ENCODE measurements around the gene ETFRF1.
A peak's percentile ranks its signal among the peaks of the same experiment; 100 is the strongest.

ETFRF1 gene, protein sequence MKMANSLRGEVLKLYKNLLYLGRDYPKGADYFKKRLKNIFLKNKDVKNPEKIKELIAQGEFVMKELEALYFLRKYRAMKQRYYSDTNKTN

DNA sequence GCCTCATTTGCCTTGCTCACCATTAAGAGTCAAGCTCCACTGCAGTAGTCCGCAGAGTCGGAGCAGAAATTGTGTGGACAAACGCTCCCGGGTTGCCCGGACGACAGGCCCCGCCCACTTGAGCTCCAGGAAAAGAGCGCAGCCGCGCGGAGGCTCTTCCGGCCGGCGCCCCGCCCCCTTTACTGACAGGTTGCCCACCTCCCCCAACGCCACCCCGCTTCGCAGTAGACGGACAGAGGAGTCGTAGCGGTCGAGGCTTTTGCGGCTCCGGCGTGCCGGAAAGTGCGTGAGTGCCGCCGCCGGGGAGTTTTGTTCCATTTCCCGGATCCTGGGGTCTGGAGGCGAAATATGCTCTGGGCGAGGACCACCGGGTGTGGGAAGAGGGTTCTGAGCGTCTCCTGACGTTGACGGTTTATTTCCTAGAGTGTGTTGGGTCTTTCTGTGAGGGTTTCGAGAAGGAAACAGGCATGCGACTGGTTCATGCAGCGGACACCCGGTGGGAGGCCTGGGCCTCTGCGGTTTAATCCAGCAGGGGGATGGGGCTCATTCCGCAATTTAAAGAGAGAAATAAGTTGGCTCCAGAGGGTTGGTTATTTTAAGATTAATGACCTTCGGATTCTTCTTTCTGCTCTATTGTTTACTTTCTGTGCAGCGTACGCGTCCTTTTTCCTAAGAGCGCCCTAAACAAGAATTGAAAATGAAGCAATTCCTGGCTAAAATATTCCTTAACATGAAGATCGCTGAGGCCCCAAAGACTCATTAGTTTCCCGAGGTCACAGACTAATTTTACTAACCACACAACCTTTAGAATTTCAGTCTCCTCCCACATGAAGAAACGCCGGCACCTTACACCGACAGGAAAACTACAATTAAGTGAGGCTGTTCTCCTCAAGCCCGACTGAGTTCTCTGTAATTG is at the start of gene ETFRF1, which contains the start of gene DNAI7:
TSS of gene ETFRF1 (plus strand) at position 182 of the 916 bp plus-strand sequence. CDS start 8,720 bp downstream, outside the sequence.
TSS of gene DNAI7 (minus strand) at position 105 of the 916 bp plus-strand sequence. CDS start at position 23, 82 bp downstream.
- H3K27ac ChIP-seq = peak within 1 kb of the TSS; percentile 85

DNA sequence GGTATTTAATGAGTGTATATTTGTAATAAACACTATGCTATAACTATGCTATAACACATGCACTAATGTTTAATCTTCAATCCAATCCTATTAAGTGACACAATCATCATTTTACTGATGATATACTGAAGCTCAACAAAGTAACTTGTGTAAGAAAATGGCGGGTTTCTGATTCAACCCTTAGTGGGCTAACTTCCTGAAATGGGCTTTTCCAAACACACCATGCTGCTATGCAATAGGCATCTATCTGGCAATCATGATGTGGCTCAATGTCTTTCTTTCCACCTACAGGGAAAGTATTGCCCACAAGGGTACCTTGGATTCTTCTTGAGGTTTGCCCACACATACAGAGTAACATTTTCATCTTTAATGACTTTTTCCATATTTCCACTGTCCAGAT is 48.4 kb upstream of the ETFRF1 start:
- Histone ChIP-seq H3K4me1 (peaks cover 4% of the 10 kb centered on the region), H3K9ac (no peak overlapping the region), H4K20me1 (no peaks in the 10 kb centered on the region), H3K27ac (no peak overlapping the region), H3K27me3 (no peaks in the 10 kb centered on the region), H3K4me3 (no peak overlapping the region), H3K36me3 (no peaks in the 10 kb centered on the region), H3K9me3 (no peaks in the 10 kb centered on the region), H3K4me2 (no peak overlapping the region)
- no peak for TF ChIP-seq Cebpa-rat (IDR thresholded peaks at IDR 0.05)

More for the DNA sequence above, at the start of gene ETFRF1, which contains the start of gene DNAI7:
- H3K4me2 ChIP-seq = peak within 1 kb of the TSS; percentile 91
- peak within 1 kb of the TSS; percentile 82 for H3K9ac ChIP-seq
- TF ChIP-seq Cebpa-rat (IDR thresholded peaks at IDR 0.05) = no peak
- H3K4me3 ChIP-seq = peak within 1 kb of the TSS; percentile 82
- H4K20me1 ChIP-seq = no peaks in the 10 kb centered on the region
- peaks cover 7% of the 10 kb centered on the region for H3K36me3 ChIP-seq
- peaks cover 30% of the 10 kb centered on the region for H3K4me1 ChIP-seq
- no peaks in the 10 kb centered on the region for H3K27me3 ChIP-seq
- H3K9me3 ChIP-seq = no peaks in the 10 kb centered on the region

DNA sequence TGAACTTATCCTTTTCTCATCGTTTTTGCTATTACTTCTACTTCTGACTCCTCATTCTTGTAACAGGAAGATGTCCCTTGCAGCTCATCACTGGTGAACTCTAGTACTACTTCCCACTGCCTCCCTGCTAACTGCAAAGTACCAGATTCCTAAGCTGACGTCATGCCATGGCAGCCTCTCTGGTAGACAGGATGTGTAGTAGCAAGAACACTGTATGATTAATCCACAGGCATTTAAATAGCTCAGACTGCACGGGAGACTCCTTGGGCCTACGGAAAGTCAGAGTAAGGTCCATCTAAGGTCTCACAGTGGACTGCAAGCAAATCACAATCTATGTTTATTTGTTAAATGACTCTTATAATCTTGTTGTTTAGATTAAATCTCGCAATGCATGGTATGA is 43.6 kb upstream of the ETFRF1 start:
- Histone ChIP-seq H3K27ac (no peak overlapping the region), H3K4me3 (no peak overlapping the region), H3K4me2 (peak overlapping the region; percentile 56; the same call in 1 of the 2 replicates), H3K36me3 (no peaks in the 10 kb centered on the region), H3K9me3 (no peaks in the 10 kb centered on the region), H3K9ac (no peak overlapping the region), H4K20me1 (no peaks in the 10 kb centered on the region), H3K27me3 (no peaks in the 10 kb centered on the region), H3K4me1 (peaks cover 15% of the 10 kb centered on the region)
- TF ChIP-seq Cebpa-rat (IDR thresholded peaks at IDR 0.05) = no peak

DNA sequence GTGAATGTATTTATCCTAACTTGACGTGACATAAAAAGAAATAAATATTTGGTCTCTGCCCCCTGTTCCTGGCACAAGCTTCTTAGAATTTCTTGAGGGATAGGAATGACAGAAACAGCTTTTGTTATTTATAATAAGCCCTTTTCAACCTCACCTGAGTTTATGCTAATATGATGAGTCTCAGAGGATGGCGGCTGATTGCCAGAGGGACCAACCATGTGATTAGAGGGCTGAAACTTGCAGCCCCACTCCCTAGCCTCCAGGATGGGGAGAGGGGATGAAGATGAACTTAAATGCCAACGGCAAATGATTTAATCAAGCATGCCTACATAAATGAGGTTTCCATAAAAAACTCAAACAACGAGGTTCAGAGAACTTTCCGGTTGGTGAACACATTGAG is 43.0 kb upstream of the ETFRF1 start:
- Histone ChIP-seq H3K27ac (no peak overlapping the region), H3K4me1 (peaks cover 15% of the 10 kb centered on the region), H3K9me3 (no peaks in the 10 kb centered on the region), H3K36me3 (no peaks in the 10 kb centered on the region), H3K4me2 (peak overlapping the region; percentile 56), H3K4me3 (no peak overlapping the region), H3K27me3 (no peaks in the 10 kb centered on the region), H4K20me1 (no peaks in the 10 kb centered on the region), H3K9ac (no peak overlapping the region)
- TF ChIP-seq Cebpa-rat (IDR thresholded peaks at IDR 0.05) = no peak

DNA sequence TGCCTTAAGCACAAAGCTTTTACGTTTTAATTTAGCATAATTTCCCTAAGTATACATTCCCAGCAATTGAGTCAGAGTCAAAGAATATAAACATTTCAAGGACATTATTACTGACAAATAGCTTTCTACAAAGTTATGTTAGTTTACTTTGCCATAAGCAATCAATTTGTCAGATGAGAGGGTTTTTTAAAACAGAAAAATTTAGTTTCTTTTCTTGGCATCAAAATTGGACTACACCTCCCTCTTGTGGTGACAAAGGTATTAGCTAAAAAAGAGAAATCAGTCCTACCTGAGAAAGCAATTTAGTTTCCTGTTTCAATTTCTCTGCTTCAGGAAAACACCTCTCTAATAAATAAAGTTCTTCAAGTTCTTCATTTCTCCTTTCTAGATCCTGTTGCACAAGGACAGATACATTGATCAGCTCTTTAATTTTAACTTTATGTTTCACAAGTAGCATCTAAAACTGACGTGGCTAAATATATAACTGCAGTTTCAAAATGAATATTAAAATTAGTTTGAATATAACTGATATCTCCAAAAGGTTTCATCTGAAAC is 39.9 kb upstream of the ETFRF1 start:
- Histone ChIP-seq H3K27ac (no peak overlapping the region), H3K9me3 (no peaks in the 10 kb centered on the region), H3K4me1 (peaks cover 15% of the 10 kb centered on the region), H4K20me1 (no peaks in the 10 kb centered on the region), H3K27me3 (no peaks in the 10 kb centered on the region), H3K36me3 (no peaks in the 10 kb centered on the region), H3K4me2 (no peak overlapping the region), H3K9ac (no peak overlapping the region), H3K4me3 (no peak overlapping the region)
- TF ChIP-seq Cebpa-rat (IDR thresholded peaks at IDR 0.05) = no peak

DNA sequence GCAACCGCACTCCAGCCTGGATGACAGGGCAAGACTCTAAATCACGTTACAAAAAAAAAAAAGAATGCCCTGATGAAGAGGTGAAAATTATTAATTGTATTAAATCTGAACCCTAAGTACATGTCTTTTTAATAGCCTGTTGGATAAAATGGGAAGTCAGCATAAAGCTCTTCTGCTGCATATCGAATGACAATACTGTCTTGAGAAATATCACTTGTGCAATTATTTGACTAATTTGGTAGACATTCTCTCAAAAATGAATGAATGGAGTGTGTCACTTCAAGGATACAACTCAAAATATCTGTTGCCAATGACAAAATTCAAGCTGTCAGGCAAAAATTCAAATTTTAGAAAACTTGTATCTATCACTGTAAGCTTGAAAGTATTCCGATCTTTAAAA is 39.0 kb upstream of the ETFRF1 start:
- no peak for TF ChIP-seq Cebpa-rat (IDR thresholded peaks at IDR 0.05)
- no peak overlapping the region for H3K27ac ChIP-seq
- no peaks in the 10 kb centered on the region for H3K9me3 ChIP-seq
- H3K27me3 ChIP-seq = no peaks in the 10 kb centered on the region
- no peak overlapping the region for H3K9ac ChIP-seq
- H3K4me3 ChIP-seq = no peak overlapping the region
- peaks cover 15% of the 10 kb centered on the region for H3K4me1 ChIP-seq
- H4K20me1 ChIP-seq = no peaks in the 10 kb centered on the region
- H3K36me3 ChIP-seq = no peaks in the 10 kb centered on the region
- no peak overlapping the region for H3K4me2 ChIP-seq

DNA sequence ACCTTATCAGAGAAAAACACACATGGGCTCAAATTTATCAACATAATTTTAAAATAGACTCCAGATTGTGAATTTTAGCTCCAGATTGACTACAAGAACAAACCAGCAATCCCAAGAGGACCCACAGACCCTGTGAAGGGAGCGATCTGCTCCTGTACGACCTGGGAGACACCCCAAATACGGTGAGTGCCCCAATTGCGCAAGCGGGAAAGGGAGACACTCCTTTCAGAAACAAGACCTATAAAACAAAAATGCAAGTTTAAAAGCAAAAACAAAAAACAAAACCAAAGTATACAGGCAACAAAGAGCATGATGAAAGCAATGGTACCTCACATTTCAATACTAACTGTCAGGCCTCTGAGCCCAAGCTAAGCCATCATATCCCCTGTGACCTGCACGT is 32.2 kb upstream of the ETFRF1 start:
- Histone ChIP-seq H3K9ac (no peak overlapping the region), H3K9me3 (no peaks in the 10 kb centered on the region), H3K4me2 (no peak overlapping the region), H3K4me3 (no peak overlapping the region), H3K4me1 (no peaks in the 10 kb centered on the region), H3K36me3 (no peaks in the 10 kb centered on the region), H3K27me3 (no peaks in the 10 kb centered on the region), H4K20me1 (no peaks in the 10 kb centered on the region), H3K27ac (no peak overlapping the region)
- TF ChIP-seq Cebpa-rat (IDR thresholded peaks at IDR 0.05) = no peak; the same call in 1 of the 2 replicates

DNA sequence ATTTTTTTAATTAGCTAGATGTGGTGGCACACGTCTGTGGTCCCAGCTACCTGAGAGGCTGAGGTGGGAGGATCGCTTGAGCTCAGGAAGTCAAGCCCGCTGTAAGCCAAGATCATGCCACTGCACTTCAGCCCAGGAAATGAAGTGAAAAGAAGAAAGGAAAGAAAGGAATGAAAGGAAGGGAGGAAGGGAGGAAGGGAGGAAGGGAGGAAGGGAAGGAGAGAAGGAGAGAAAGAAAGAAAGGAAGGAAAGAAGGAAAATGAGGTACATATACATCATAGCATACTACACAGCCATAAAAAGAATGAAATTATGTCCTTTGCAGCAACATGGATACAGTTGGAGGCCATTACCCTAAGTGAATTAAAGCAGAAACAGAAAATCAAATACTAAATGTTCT is 12.3 kb upstream of the ETFRF1 start:
- H3K27ac ChIP-seq = no peak overlapping the region
- no peak overlapping the region for H3K4me2 ChIP-seq
- no peaks in the 10 kb centered on the region for H3K4me1 ChIP-seq
- no peak overlapping the region for H3K4me3 ChIP-seq
- H3K27me3 ChIP-seq = no peaks in the 10 kb centered on the region
- no peak for TF ChIP-seq Cebpa-rat (IDR thresholded peaks at IDR 0.05)
- H4K20me1 ChIP-seq = no peaks in the 10 kb centered on the region
- H3K9me3 ChIP-seq = no peaks in the 10 kb centered on the region
- H3K9ac ChIP-seq = no peak overlapping the region
- H3K36me3 ChIP-seq = no peaks in the 10 kb centered on the region

DNA sequence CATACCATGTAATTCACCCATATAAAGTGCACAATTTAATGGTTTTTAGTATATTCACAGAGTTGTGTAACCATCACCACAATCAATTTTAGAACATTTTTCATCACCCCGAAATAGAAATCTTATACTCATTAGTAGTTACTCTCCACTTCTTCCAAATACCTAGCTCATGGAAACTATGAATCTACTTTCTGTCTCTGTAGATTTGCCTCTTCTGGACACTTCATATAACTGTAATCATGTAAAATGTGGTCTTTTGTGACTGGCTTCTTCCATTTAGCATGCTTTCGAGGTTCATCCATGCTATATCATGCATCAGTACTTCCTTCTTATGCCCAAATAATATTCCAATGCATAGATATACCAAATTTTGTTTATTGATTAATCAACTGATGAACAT is 10.9 kb upstream of the ETFRF1 start:
- Histone ChIP-seq H3K27ac (no peak overlapping the region), H3K27me3 (no peaks in the 10 kb centered on the region), H3K9ac (no peak overlapping the region), H3K36me3 (no peaks in the 10 kb centered on the region), H4K20me1 (no peaks in the 10 kb centered on the region), H3K4me1 (no peaks in the 10 kb centered on the region), H3K4me3 (no peak overlapping the region), H3K4me2 (no peak overlapping the region), H3K9me3 (no peaks in the 10 kb centered on the region)
- TF ChIP-seq Cebpa-rat (IDR thresholded peaks at IDR 0.05) = no peak
